ENCODE results near the gene ALOX5AP. TPM values are rescaled to one million over a fixed set of nuclear protein-coding genes. Genes with fewer than 3 reads are reported as not detected.

ALOX5AP gene
- total and polyA plus RNA-seq, 5 donors from 2014 or later: 80.4 to 544 (median 363) TPM

- DNase-seq (peak in 2 of 3 donors; percentile 41 to 66), ATAC-seq (ENCODE audit: low read depth in 2 of 2) (peak; percentile 77)
- peaks cover 20 to 28% (median 25%) of the 10 kb centered on the region in 4 donors for H3K4me1 Mint-ChIP-seq
- H3K27ac ChIP-seq (ENCODE audit: insufficient read depth, low read length, poor library complexity, severe bottlenecking): peak overlapping the region; percentile 69
- peaks cover 0 to 1% (median 0%) of the 10 kb centered on the region in 7 donors for H3K9me3 Mint-ChIP-seq
- H3K4me3 ChIP-seq (ENCODE audit: low read depth, low read length): peak overlapping the region; percentile 78
- no peaks in the 10 kb centered on the region for H3K27me3 Mint-ChIP-seq
- H3K27me3 ChIP-seq (ENCODE audit: control insufficient read depth, insufficient read depth, low read length): no peaks in the 10 kb centered on the region
- peak overlapping the region; percentile 89 to 99 (median 92) for H3K27ac Mint-ChIP-seq
- H3K4me1 ChIP-seq (ENCODE audit: control insufficient read depth, insufficient read depth, low read length, poor library complexity, severe bottlenecking): peaks cover 12% of the 10 kb centered on the region
- peak overlapping the region; percentile 35 to 92 (median 66) for H3K4me3 Mint-ChIP-seq
- H3K36me3 ChIP-seq (ENCODE audit: control insufficient read depth, insufficient read depth, low read length): no peaks in the 10 kb centered on the region
- no peaks in the 10 kb centered on the region for H3K9me3 ChIP-seq (ENCODE audit: control insufficient read depth in 2 of 2, low read length in 2 of 2)
- H3K36me3 Mint-ChIP-seq: peaks cover 7% of the 10 kb centered on the region
Measured at GRCh38 chr13:30774214-30774730, 38.9 kb downstream of the ALOX5AP start.

- Histone ChIP-seq H3K36me3 (ENCODE audit: control insufficient read depth, insufficient read depth, low read length) (no peaks in the 10 kb centered on the region), H3K27me3 (ENCODE audit: control insufficient read depth, insufficient read depth, low read length) (no peaks in the 10 kb centered on the region), H3K4me3 (ENCODE audit: low read depth, low read length) (no peak overlapping the region), H3K4me1 (ENCODE audit: control insufficient read depth, insufficient read depth, low read length, poor library complexity, severe bottlenecking) (peaks cover 12% of the 10 kb centered on the region), H3K27ac (ENCODE audit: insufficient read depth, low read length, poor library complexity, severe bottlenecking) (no peak overlapping the region), H3K9me3 (ENCODE audit: control insufficient read depth in 2 of 2, low read length in 2 of 2) (no peaks in the 10 kb centered on the region)
- no peak for ATAC-seq (ENCODE audit: low read depth in 2 of 2)
- H3K36me3 Mint-ChIP-seq: peaks cover 9% of the 10 kb centered on the region
- H3K27me3 Mint-ChIP-seq: no peaks in the 10 kb centered on the region
- H3K4me3 Mint-ChIP-seq: no peak overlapping the region
- no peak overlapping the region for H3K27ac Mint-ChIP-seq
- H3K9me3 Mint-ChIP-seq: peaks cover 0 to 6% (median 0%) of the 10 kb centered on the region in 7 donors
- no peak for DNase-seq
- peaks cover 16 to 28% (median 25%) of the 10 kb centered on the region in 4 donors for H3K4me1 Mint-ChIP-seq
Measured at GRCh38 chr13:30776661-30777060, 41.3 kb downstream of the ALOX5AP start.

- no peak overlapping the region for H3K27ac Mint-ChIP-seq
- H3K9me3 Mint-ChIP-seq: peaks cover 0 to 7% (median 0%) of the 10 kb centered on the region in 7 donors
- peaks cover 9 to 20% (median 13%) of the 10 kb centered on the region in 4 donors for H3K4me1 Mint-ChIP-seq
- Histone ChIP-seq H3K27me3 (ENCODE audit: control insufficient read depth, insufficient read depth, low read length) (no peaks in the 10 kb centered on the region), H3K27ac (ENCODE audit: insufficient read depth, low read length, poor library complexity, severe bottlenecking) (no peak overlapping the region), H3K9me3 (ENCODE audit: control insufficient read depth in 2 of 2, low read length in 2 of 2) (no peaks in the 10 kb centered on the region), H3K4me1 (ENCODE audit: control insufficient read depth, insufficient read depth, low read length, poor library complexity, severe bottlenecking) (peaks cover 10% of the 10 kb centered on the region), H3K36me3 (ENCODE audit: control insufficient read depth, insufficient read depth, low read length) (no peaks in the 10 kb centered on the region), H3K4me3 (ENCODE audit: low read depth, low read length) (no peak overlapping the region)
- peaks cover 15% of the 10 kb centered on the region for H3K36me3 Mint-ChIP-seq
- H3K27me3 Mint-ChIP-seq: peaks cover 4% of the 10 kb centered on the region
- no peak overlapping the region for H3K4me3 Mint-ChIP-seq
- DNase-seq (no peak), ATAC-seq (ENCODE audit: low read depth in 2 of 2) (no peak)
Measured at GRCh38 chr13:30779016-30779415, 43.7 kb downstream of the ALOX5AP start.

DNA sequence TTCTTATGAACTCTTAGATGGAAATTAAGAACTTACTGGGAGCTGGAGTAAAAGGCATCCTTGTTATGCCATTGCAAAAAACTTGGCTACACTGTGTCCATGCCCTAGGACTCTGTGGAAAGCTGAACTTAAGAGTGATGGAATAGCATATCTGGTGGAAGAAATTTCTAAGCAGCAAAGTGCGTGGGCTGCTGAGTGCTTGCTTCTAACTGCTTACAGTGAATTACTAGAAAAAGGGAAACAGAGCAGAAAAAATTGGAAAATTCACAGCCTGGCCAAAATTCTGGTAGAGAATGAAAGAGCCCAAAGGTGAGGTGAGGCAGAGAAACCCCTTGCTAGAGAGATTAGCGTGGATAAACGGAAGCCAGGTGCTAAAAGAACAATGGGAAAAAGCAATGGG lies 44.3 kb downstream of the ALOX5AP start:
- H3K4me3 ChIP-seq (ENCODE audit: low read depth, low read length): no peak overlapping the region
- H3K27me3 ChIP-seq (ENCODE audit: control insufficient read depth, insufficient read depth, low read length): no peaks in the 10 kb centered on the region
- H3K9me3 Mint-ChIP-seq: peaks cover 0 to 7% (median 0%) of the 10 kb centered on the region in 7 donors
- ATAC-seq (ENCODE audit: low read depth in 2 of 2) (no peak), DNase-seq (no peak)
- H3K27me3 Mint-ChIP-seq: peaks cover 4% of the 10 kb centered on the region
- H3K4me3 Mint-ChIP-seq: no peak overlapping the region
- H3K36me3 Mint-ChIP-seq: peaks cover 15% of the 10 kb centered on the region
- no peaks in the 10 kb centered on the region for H3K36me3 ChIP-seq (ENCODE audit: control insufficient read depth, insufficient read depth, low read length)
- H3K27ac Mint-ChIP-seq: peak overlapping the region in 1 of 3 donors; percentile 41
- peaks cover 4 to 14% (median 8%) of the 10 kb centered on the region in 4 donors for H3K4me1 Mint-ChIP-seq
- no peak overlapping the region for H3K27ac ChIP-seq (ENCODE audit: insufficient read depth, low read length, poor library complexity, severe bottlenecking)
- H3K4me1 ChIP-seq (ENCODE audit: control insufficient read depth, insufficient read depth, low read length, poor library complexity, severe bottlenecking): peaks cover 4% of the 10 kb centered on the region
- H3K9me3 ChIP-seq (ENCODE audit: control insufficient read depth in 2 of 2, low read length in 2 of 2): no peaks in the 10 kb centered on the region

- Histone ChIP-seq H3K4me1 (ENCODE audit: control insufficient read depth, insufficient read depth, low read length, poor library complexity, severe bottlenecking) (no peaks in the 10 kb centered on the region), H3K27me3 (ENCODE audit: control insufficient read depth, insufficient read depth, low read length) (no peaks in the 10 kb centered on the region), H3K9me3 (ENCODE audit: control insufficient read depth in 2 of 2, low read length in 2 of 2) (no peaks in the 10 kb centered on the region), H3K4me3 (ENCODE audit: low read depth, low read length) (no peak overlapping the region), H3K36me3 (ENCODE audit: control insufficient read depth, insufficient read depth, low read length) (no peaks in the 10 kb centered on the region), H3K27ac (ENCODE audit: insufficient read depth, low read length, poor library complexity, severe bottlenecking) (no peak overlapping the region)
- H3K9me3 Mint-ChIP-seq: peaks cover 0 to 7% (median 0%) of the 10 kb centered on the region in 7 donors
- peaks cover 4% of the 10 kb centered on the region for H3K27me3 Mint-ChIP-seq
- DNase-seq (no peak), ATAC-seq (ENCODE audit: low read depth in 2 of 2) (no peak)
- H3K27ac Mint-ChIP-seq: no peak overlapping the region
- no peak overlapping the region for H3K4me3 Mint-ChIP-seq
- H3K4me1 Mint-ChIP-seq: peaks cover 0 to 6% (median 3%) of the 10 kb centered on the region in 4 donors
- H3K36me3 Mint-ChIP-seq: peaks cover 15% of the 10 kb centered on the region
Measured at GRCh38 chr13:30780338-30780981, 45.1 kb downstream of the ALOX5AP start.

DNA sequence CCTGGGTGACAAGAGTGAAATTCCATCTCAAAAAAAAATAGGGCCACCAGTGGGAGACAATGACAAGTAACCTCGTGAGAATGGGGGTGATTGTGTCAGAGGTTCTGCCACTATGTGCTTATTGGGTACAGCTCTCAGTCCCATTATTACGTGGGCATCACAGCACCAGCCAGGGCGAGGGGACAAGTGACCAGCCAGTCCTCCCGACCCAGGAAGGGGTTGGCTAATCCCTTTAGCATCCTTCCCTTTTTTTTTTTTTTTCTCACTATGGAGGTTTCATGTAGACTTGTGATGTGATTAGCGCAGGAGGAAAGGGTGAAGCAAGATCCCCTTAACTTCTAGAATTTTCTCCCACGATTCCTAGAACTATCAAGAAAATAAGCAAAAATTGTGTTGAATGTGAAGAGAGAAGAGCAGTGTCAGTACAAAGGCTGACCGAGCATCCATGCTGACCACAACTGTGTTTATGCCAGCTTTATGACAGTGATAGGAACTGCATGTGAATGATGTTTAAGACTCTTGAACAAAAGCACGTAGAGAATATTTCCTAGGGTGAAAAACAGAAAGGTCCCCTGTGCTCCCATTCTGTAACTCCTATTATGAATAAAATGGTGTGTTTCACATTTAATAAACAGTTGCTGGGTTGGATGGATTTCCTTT lies 50.0 kb downstream of the ALOX5AP start:
- Histone ChIP-seq H3K27ac (ENCODE audit: insufficient read depth, low read length, poor library complexity, severe bottlenecking) (no peak overlapping the region), H3K9me3 (ENCODE audit: control insufficient read depth in 2 of 2, low read length in 2 of 2) (no peaks in the 10 kb centered on the region), H3K36me3 (ENCODE audit: control insufficient read depth, insufficient read depth, low read length) (no peaks in the 10 kb centered on the region), H3K4me1 (ENCODE audit: control insufficient read depth, insufficient read depth, low read length, poor library complexity, severe bottlenecking) (no peaks in the 10 kb centered on the region), H3K27me3 (ENCODE audit: control insufficient read depth, insufficient read depth, low read length) (no peaks in the 10 kb centered on the region), H3K4me3 (ENCODE audit: low read depth, low read length) (no peak overlapping the region)
- H3K4me1 Mint-ChIP-seq: peaks cover 0 to 5% (median 1%) of the 10 kb centered on the region in 4 donors
- no peak overlapping the region for H3K27ac Mint-ChIP-seq
- H3K27me3 Mint-ChIP-seq: peaks cover 9% of the 10 kb centered on the region
- H3K4me3 Mint-ChIP-seq: no peak overlapping the region
- DNase-seq: no peak
- ATAC-seq (ENCODE audit: low read depth in 2 of 2): no peak
- H3K9me3 Mint-ChIP-seq: peaks cover 0 to 7% (median 0%) of the 10 kb centered on the region in 7 donors
- H3K36me3 Mint-ChIP-seq: peaks cover 19% of the 10 kb centered on the region

DNA sequence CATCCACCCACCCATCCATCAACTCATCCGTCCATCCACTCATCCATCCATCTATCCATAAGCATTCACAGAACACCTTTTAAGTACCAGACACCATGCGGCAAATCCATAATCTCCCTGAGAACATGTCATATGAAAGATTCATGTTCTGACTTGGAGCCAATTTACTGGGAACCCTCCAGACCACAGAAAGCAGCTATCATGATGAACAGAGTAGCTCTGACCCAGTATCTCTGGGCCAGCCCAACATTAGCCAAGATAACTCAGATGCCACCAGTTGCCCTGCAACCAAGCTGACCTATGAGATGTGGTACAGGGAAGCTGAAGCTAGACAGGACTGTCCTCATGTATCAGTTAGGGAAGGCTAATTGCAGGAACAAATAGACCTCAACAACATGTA lies 51.3 kb downstream of the ALOX5AP start:
- Histone ChIP-seq H3K4me1 (ENCODE audit: control insufficient read depth, insufficient read depth, low read length, poor library complexity, severe bottlenecking) (no peaks in the 10 kb centered on the region), H3K27ac (ENCODE audit: insufficient read depth, low read length, poor library complexity, severe bottlenecking) (no peak overlapping the region), H3K27me3 (ENCODE audit: control insufficient read depth, insufficient read depth, low read length) (no peaks in the 10 kb centered on the region), H3K9me3 (ENCODE audit: control insufficient read depth in 2 of 2, low read length in 2 of 2) (no peaks in the 10 kb centered on the region), H3K36me3 (ENCODE audit: control insufficient read depth, insufficient read depth, low read length) (no peaks in the 10 kb centered on the region), H3K4me3 (ENCODE audit: low read depth, low read length) (no peak overlapping the region)
- Mint-ChIP-seq H3K9me3 (peaks cover 0 to 5% (median 0%) of the 10 kb centered on the region in 7 donors), H3K27me3 (peaks cover 9% of the 10 kb centered on the region), H3K36me3 (peaks cover 14% of the 10 kb centered on the region), H3K4me3 (no peak overlapping the region), H3K27ac (peak overlapping the region in 1 of 3 donors; percentile 12), H3K4me1 (peaks cover 0 to 5% (median 1%) of the 10 kb centered on the region in 4 donors)
- ATAC-seq (ENCODE audit: low read depth in 2 of 2): no peak
- DNase-seq: no peak
